ENCODE results near the gene MINDY3.

GRCh38 chr10:15781381-15781960, 78.8 kb downstream of the MINDY3 start:
- no peak for TF ChIP-seq POLR2A (IDR thresholded peaks at IDR 0.05)
- TF ChIP-seq, protein P1, sequence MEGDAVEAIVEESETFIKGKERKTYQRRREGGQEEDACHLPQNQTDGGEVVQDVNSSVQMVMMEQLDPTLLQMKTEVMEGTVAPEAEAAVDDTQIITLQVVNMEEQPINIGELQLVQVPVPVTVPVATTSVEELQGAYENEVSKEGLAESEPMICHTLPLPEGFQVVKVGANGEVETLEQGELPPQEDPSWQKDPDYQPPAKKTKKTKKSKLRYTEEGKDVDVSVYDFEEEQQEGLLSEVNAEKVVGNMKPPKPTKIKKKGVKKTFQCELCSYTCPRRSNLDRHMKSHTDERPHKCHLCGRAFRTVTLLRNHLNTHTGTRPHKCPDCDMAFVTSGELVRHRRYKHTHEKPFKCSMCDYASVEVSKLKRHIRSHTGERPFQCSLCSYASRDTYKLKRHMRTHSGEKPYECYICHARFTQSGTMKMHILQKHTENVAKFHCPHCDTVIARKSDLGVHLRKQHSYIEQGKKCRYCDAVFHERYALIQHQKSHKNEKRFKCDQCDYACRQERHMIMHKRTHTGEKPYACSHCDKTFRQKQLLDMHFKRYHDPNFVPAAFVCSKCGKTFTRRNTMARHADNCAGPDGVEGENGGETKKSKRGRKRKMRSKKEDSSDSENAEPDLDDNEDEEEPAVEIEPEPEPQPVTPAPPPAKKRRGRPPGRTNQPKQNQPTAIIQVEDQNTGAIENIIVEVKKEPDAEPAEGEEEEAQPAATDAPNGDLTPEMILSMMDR (IDR thresholded peaks at IDR 0.05), result no peak
